Lung (tissue), 12 donors: ENCODE measurements around the gene ZNF366. TPM values are rescaled to one million over a fixed set of nuclear protein-coding genes. Genes with fewer than 3 reads are reported as not detected.

ENCODE experiments used
- ATAC-seq: fragments of 200-7000 bp; cut with Tn5 transposase; one replicate; pipeline ENCODE4 v1.9.1; 2020; ENCODE audit warnings: moderate number of reproducible peaks; ENCODE audit not compliant: insufficient read depth, low FRiP score
- DNase-seq, 3 donors: peaks; one replicate each; pipeline ENCODE4 v3.0.0-alpha.2; 2013 to 2017
- H3K27ac ChIP-seq, 2 donors: one replicate each; pipeline ENCODE4 v1.5.1; 2013; ENCODE audit warnings: mild to moderate bottlenecking in 2 of 2, moderate library complexity in 2 of 2, control low read depth in 1 of 2, inconsistent platforms in 1 of 2, low read depth in 1 of 2, low read length in 1 of 2
- H3K27me3 ChIP-seq, 3 donors: one replicate each; pipeline ENCODE4 v1.5.1; 2013; ENCODE audit warnings: low read length in 2 of 3; ENCODE audit not compliant: control insufficient read depth in 3 of 3, insufficient read depth in 3 of 3
- H3K36me3 ChIP-seq, 4 donors: one replicate each; pipeline ENCODE4 v1.5.1; 2013; ENCODE audit warnings: low read length in 4 of 4, mild to moderate bottlenecking in 1 of 4, moderate library complexity in 1 of 4; ENCODE audit not compliant: control insufficient read depth in 4 of 4, insufficient read depth in 4 of 4
- H3K4me1 ChIP-seq, 5 donors: one replicate each; pipeline ENCODE4 v1.5.1; 2013; ENCODE audit warnings: low read length in 5 of 5, mild to moderate bottlenecking in 2 of 5, moderate library complexity in 1 of 5; ENCODE audit not compliant: control insufficient read depth in 5 of 5, insufficient read depth in 5 of 5
- H3K4me3 ChIP-seq: one replicate; pipeline ENCODE4 v1.5.1; 2013; ENCODE audit warnings: mild to moderate bottlenecking, control low read depth, moderate library complexity
- H3K9ac ChIP-seq, 2 donors: one replicate each; pipeline ENCODE4 v1.5.1; 2013; ENCODE audit warnings: low read length in 2 of 2, control low read depth in 1 of 2; ENCODE audit not compliant: insufficient read depth in 1 of 2
- H3K9me3 ChIP-seq, 4 donors: one replicate each; pipeline ENCODE4 v1.5.1; 2013; ENCODE audit warnings: low read length in 3 of 4, mild to moderate bottlenecking in 1 of 4, moderate library complexity in 1 of 4; ENCODE audit not compliant: control insufficient read depth in 4 of 4, insufficient read depth in 3 of 4
- WGBS, 2 donors: extraction: QIAGEN DNeasy Blood & Tissue Kit; methylation state at CpG; one replicate each; pipeline ENCODE4 v1.1.7; 2013; 5-methylcytosine and 5-hydroxymethylcytosine counted together
- polyA plus RNA-seq, 2 donors: library from polyadenylated mRNA; stranded (reverse); fragments of 200-250 nt; gene quantifications; one replicate each; pipeline ENCODE4 v1.2.1, GENCODE V29; 2013
- total RNA-seq, 2 donors: library from RNA; depleted of rRNA in 1 of 2; stranded (reverse); fragments of >200 nt in 1 of 2; gene quantifications; one replicate each; pipeline ENCODE4 v1.2.1, GENCODE V29; 2014 to 2021
- TF ChIP-seq, protein P1 (sequence below): IDR thresholded peaks from 2 replicates; pipeline ENCODE4 v1.5.1; 2012; ENCODE audit warnings: mild to moderate bottlenecking; ENCODE audit errors: control extremely low read depth, extremely low read depth
- donor health status: control.
- donor health status: control.
- donor health status: Bipolar disorder and iron deficiency.
- donor health status: healthy.
- donor health status: DM: yes; HTN: yes; CAD: no.

The ZNF366 gene
- total and polyA plus RNA-seq, 4 donors = 0.73 to 6.0 (median 3.6) TPM

DNA sequence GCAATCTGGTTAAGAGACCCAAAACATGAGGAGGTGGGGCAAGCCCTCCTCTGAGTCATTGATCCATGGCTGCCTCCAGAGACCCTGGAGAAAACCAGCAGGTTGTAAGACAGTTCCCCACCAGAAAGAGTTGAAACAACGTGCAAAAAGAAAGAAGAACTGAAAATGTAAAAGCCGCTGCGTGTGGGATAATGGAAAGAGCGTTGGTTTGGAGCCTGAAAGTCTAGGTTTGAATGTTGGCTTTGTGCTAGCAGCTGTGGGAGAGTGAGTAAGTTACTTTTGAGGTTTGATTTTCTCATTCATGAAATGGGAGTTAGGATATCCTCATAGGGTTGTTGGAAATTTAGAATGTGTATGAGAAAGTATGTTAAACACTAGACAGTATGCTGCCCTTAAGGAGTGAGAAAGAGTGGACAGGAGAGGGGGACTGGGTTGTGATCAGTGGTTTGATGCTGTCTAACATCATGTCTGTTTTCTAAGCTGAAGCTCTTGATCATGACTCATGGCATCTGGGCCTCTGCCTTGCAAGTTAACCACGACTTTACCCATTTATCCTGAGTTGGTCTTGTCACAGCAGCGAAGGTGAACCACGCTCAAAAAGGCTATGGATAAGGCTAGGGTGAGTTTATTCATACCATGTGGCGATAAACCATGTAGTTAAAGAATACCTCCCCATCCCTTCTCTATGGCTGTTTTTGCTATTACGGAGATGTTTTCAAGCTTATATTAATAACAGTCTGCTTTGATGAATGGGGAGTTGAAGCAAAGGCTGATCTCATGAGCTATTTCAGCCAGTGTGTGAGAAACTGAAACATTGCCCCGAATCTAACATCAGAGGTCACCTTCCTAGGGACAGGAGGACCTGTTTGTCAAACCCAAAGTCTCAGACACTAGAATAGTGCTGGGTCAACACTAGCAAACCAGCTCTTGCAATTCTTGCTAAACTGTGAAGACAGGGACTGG, 41.3 kb downstream of the ZNF366 start:
- H3K4me3 ChIP-seq = no peak overlapping the region
- no peaks in the 10 kb centered on the region for H3K27me3 ChIP-seq
- no peak overlapping the region for H3K9ac ChIP-seq
- TF ChIP-seq, protein P1, sequence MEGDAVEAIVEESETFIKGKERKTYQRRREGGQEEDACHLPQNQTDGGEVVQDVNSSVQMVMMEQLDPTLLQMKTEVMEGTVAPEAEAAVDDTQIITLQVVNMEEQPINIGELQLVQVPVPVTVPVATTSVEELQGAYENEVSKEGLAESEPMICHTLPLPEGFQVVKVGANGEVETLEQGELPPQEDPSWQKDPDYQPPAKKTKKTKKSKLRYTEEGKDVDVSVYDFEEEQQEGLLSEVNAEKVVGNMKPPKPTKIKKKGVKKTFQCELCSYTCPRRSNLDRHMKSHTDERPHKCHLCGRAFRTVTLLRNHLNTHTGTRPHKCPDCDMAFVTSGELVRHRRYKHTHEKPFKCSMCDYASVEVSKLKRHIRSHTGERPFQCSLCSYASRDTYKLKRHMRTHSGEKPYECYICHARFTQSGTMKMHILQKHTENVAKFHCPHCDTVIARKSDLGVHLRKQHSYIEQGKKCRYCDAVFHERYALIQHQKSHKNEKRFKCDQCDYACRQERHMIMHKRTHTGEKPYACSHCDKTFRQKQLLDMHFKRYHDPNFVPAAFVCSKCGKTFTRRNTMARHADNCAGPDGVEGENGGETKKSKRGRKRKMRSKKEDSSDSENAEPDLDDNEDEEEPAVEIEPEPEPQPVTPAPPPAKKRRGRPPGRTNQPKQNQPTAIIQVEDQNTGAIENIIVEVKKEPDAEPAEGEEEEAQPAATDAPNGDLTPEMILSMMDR = no peak
- peaks cover 0 to 14% (median 2%) of the 10 kb centered on the region in 5 donors for H3K4me1 ChIP-seq
- H3K27ac ChIP-seq = no peak overlapping the region
- 75 to 77% methylated on average over 10 of the region's 10 CpGs for WGBS, 2 donors
- H3K36me3 ChIP-seq = no peaks in the 10 kb centered on the region
- ATAC-seq (no peak), DNase-seq (no peak)
- H3K9me3 ChIP-seq = no peaks in the 10 kb centered on the region

DNA sequence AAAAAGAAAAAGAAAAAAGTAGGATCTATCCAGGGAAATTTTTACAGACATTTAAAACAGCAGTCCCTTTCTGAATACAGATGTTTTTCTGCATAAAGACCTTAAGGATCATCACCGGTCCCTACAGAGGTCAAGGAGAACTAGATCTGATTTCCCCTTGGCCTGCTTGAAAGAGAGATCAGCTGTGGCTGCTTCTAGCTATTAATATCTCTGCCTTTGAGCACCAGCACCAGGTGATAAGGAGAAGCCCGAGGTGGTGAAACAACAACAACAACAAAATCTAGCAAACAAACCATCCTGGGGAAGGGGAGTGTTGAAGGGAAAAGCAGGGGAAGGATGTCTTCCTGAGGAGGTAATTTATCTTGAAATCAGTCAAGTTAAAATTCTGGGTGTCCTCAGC, 42.1 kb downstream of the ZNF366 start:
- TF ChIP-seq, protein P1 = no peak
- Histone ChIP-seq H3K9ac (no peak overlapping the region), H3K4me1 (peaks cover 0 to 14% (median 2%) of the 10 kb centered on the region in 5 donors), H3K4me3 (no peak overlapping the region), H3K36me3 (peaks cover 0 to 3% (median 0%) of the 10 kb centered on the region in 4 donors), H3K27ac (no peak overlapping the region), H3K27me3 (no peaks in the 10 kb centered on the region), H3K9me3 (no peaks in the 10 kb centered on the region)
- 45 to 62% methylated on average over 2 of the region's 2 CpGs for WGBS, 2 donors
- DNase-seq = no peak
- ATAC-seq = no peak

DNA sequence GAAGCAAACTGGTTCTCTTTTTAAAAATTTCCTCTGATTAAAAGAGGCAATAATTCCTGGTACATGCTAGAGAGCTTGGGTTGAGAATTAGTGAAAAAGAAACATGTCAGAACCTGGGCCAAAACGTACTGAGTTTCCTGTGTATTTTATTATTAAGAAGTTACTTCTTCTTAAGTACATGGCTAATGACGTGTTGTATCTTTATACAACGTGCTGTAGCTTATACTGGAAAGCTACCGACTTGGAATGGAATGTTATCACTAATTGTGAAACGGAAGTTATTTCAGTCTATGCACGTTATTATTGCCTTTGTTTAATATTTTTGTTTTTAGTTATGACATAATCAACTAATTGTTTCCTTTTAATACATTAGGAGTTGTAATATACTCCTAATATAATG, 43.1 kb downstream of the ZNF366 start:
- H3K36me3 ChIP-seq = peaks cover 0 to 5% (median 0%) of the 10 kb centered on the region in 4 donors
- no peak overlapping the region for H3K27ac ChIP-seq
- H3K4me1 ChIP-seq = peaks cover 0 to 14% (median 2%) of the 10 kb centered on the region in 5 donors
- no peak overlapping the region for H3K9ac ChIP-seq
- 55 to 70% methylated on average over 6 of the region's 6 CpGs for WGBS, 2 donors
- no peak for DNase-seq
- no peaks in the 10 kb centered on the region for H3K27me3 ChIP-seq
- ATAC-seq = no peak
- TF ChIP-seq, protein P1 = no peak
- no peak overlapping the region for H3K4me3 ChIP-seq
- no peaks in the 10 kb centered on the region for H3K9me3 ChIP-seq
